Tibial nerve (tissue), 4 donors: Measurements from ENCODE around the gene ATAD3A. TPM values are rescaled to one million over a fixed set of nuclear protein-coding genes. Genes with fewer than 3 reads are reported as not detected.
"Not testable (repeated sequence)": the region's sequence is repeated elsewhere in the genome, so short reads cannot be mapped to it uniquely, and the experiment has no call there.

Experiments
- DNase-seq, 2 donors: peaks; one replicate each; pipeline ENCODE4 v3.0.0-alpha.2; 2019; ENCODE audit warnings: low spot score in 2 of 2
- H3K27ac ChIP-seq, 4 donors: fragments of 200-600 bp; sonication (generic) in 3 of 4; one replicate each; pipeline ENCODE4 v1.5.1; 2017 to 2019; ENCODE audit warnings: mild to moderate bottlenecking in 1 of 4
- H3K27me3 ChIP-seq, 2 donors: fragments of 200-600 bp; sonication (generic) in 1 of 2; one replicate each; pipeline versions ENCODE4 v1.5.1 to v1.6.0; 2017 to 2019
- H3K36me3 ChIP-seq, 3 donors: fragments of 200-600 bp; sonication (generic); one replicate each; pipeline ENCODE4 v1.5.1; 2018 to 2019
- H3K4me1 ChIP-seq, 4 donors: fragments of 200-600 bp; sonication (generic) in 3 of 4; one replicate each; pipeline ENCODE4 v1.5.1; 2017 to 2019
- H3K4me3 ChIP-seq, 4 donors: fragments of 200-600 bp; sonication (generic) in 3 of 4; one replicate each; pipeline ENCODE4 v1.5.1; 2017 to 2019; ENCODE audit warnings: mild to moderate bottlenecking in 1 of 4, moderate library complexity in 1 of 4
- H3K9me3 ChIP-seq, 4 donors: fragments of 200-600 bp; sonication (generic) in 3 of 4; one replicate each; pipeline ENCODE4 v1.5.1; 2017 to 2019
- CTCF ChIP-seq, 5 experiments: fragments of 200-600 bp in 3 of 5; fragments of 450-650 bp in 2 of 5; sonication (generic) in 3 of 5; IDR thresholded peaks; one replicate each; pipeline ENCODE4 v1.5.1; 2016 to 2019; ENCODE audit warnings: antibody characterized with exemption in 5 of 5, mild to moderate bottlenecking in 3 of 5, moderate library complexity in 2 of 5
- EP300 ChIP-seq, 2 donors: sonication (generic); formaldehyde crosslinking; IDR thresholded peaks; one replicate each; pipeline ENCODE4 v1.6.1; 2017; ENCODE audit warnings: antibody characterized with exemption in 2 of 2, mild to moderate bottlenecking in 1 of 2
- POLR2A ChIP-seq, 2 donors: fragments of 450-650 bp; IDR thresholded peaks; one replicate each; pipeline ENCODE4 v1.6.1; 2017; ENCODE audit warnings: antibody characterized with exemption in 2 of 2, mild to moderate bottlenecking in 2 of 2, moderate library complexity in 2 of 2
- WGBS, 2 donors: methylation state at CpG; one replicate each; pipeline ENCODE4 v1.1.5; 2018; 5-methylcytosine and 5-hydroxymethylcytosine counted together
- total RNA-seq, 4 donors: library from RNA; depleted of rRNA; stranded (reverse); fragments of >200 nt; gene quantifications; one replicate each; pipeline ENCODE4 v1.1.0, GENCODE V29; 2016

The ATAD3A gene
- total RNA-seq, 4 donors from 2014 or later, result 19.6 to 47.4 (median 27.0) TPM

DNA sequence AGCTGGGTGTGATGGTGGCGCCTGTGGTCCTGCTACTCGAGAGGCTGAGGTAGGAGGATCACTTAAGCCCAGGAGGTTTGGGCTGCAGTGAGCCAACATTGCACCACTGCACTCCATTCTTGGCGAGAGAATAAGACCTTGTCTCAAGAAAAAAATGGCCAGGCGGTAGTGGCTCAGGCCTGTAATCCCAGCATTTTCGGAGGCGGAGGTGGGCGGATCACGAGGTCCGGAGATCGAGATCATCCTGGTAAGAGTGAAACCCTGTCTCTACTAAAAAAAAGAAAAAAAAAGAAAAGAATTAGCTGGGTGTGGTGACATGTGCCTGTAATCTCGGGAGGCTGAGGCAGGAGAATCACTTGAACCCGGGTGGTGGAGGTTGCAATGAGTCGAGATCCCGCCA, 29.1 kb upstream of the ATAD3A start:
- no peak overlapping the region for H3K27ac ChIP-seq
- no peaks in the 10 kb centered on the region for H3K4me1 ChIP-seq
- H3K4me3 ChIP-seq, result no peak overlapping the region
- DNase-seq, result no peak
- no peak for TF ChIP-seq POLR2A (IDR thresholded peaks at IDR 0.05)
- TF ChIP-seq CTCF (IDR thresholded peaks at IDR 0.05), result no peak
- TF ChIP-seq EP300 (IDR thresholded peaks at IDR 0.05), result no peak
- H3K27me3 ChIP-seq, result no peaks in the 10 kb centered on the region
- 93 to 95% methylated on average over 14 of the region's 14 CpGs for WGBS, 2 donors
- peaks cover 0 to 89% (median 14%) of the 10 kb centered on the region in 3 donors for H3K36me3 ChIP-seq
- H3K9me3 ChIP-seq, result no peaks in the 10 kb centered on the region

DNA sequence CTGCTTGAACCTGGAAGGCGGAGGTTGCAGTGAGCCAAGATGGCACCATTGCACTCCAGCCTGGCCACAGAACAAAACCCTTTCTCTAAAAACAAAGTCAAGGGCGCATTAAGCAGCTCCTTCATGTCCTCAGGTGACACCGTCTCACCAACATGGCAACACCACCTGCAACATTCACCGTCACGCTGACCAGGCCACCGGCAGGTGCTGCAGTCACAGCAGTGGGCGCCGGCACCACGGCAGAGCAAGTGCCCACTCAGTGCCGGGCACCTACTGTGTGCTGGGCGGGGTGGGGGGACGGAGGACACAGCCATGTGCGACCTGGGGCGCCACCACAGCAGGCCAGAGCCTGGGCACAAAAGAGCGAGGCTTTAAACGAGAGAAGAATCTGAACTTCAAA, 28.2 kb upstream of the ATAD3A start:
- Histone ChIP-seq H3K4me1 (no peaks in the 10 kb centered on the region), H3K9me3 (no peaks in the 10 kb centered on the region), H3K4me3 (no peak overlapping the region), H3K27me3 (no peaks in the 10 kb centered on the region), H3K36me3 (peaks cover 0 to 91% (median 14%) of the 10 kb centered on the region in 3 donors), H3K27ac (no peak overlapping the region)
- WGBS, 2 donors, result 94 to 95% methylated on average over 16 of the region's 16 CpGs
- no peak for DNase-seq
- TF ChIP-seq POLR2A (IDR thresholded peaks at IDR 0.05) (no peak), EP300 (IDR thresholded peaks at IDR 0.05) (no peak), CTCF (IDR thresholded peaks at IDR 0.05) (no peak)

DNA sequence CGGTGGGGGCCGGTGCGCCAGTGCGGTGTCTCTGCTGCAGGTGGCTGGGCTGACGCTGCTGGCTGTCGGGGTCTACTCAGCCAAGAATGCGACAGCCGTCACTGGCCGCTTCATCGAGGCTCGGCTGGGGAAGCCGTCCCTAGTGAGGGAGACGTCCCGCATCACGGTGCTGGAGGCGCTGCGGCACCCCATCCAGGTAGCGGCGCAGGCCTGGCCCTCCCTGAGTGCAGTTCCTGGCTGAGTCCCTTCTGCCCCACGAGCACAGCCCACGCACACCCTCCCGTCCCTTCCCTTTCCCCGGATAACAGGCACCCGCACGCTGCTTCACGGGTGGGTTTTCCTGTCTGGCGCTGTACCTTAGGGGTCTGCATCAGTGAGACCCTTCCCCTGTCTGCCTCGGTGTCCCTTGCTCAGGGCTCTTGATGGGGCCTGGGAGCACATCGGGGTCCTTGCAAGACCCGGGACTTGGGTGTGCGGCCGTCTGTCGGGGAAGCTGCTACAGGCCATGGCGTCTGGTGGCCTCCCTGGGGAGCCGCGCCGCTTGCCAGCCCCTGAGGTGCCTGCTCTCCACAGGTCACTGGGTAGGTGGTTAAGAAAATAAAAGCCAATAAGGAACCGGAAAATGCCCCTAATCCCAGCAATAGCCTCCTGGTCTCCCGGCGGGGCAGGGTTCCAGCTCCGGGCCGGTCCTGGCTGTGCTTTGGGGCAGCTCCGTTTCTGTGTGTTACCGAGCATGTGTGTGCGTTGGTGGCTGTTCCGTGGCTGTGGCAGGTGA, 26.8 kb upstream of the ATAD3A start:
- not testable (repeated sequence) for DNase-seq, H3K27ac ChIP-seq, H3K4me3 ChIP-seq, H3K27me3 ChIP-seq, H3K4me1 ChIP-seq, H3K9me3 ChIP-seq
- peaks cover 0 to 93% (median 10%) of the 10 kb centered on the region in 3 donors for H3K36me3 ChIP-seq
- 92 to 94% methylated on average over 5 to 22 of the region's 46 CpGs for WGBS, 2 donors

GRCh38 chr1:1485755-1486317, 26.1 kb upstream of the ATAD3A start:
- H3K4me3 ChIP-seq, H3K27ac ChIP-seq, H3K27me3 ChIP-seq, H3K4me1 ChIP-seq, DNase-seq, H3K9me3 ChIP-seq: not testable (repeated sequence)
- peaks cover 0 to 93% (median 15%) of the 10 kb centered on the region in 3 donors for H3K36me3 ChIP-seq
- WGBS, 2 donors, result 90 to 91% methylated on average over 2 to 29 of the region's 31 CpGs

GRCh38 chr1:1487701-1488100, 24.3 kb upstream of the ATAD3A start:
- no peaks in the 10 kb centered on the region for H3K4me1 ChIP-seq
- peaks cover 0 to 99% (median 19%) of the 10 kb centered on the region in 3 donors for H3K36me3 ChIP-seq
- 92 to 96% methylated on average over 17 to 18 of the region's 18 CpGs for whole genome bisulfite sequencing, 2 donors
- no peak overlapping the region for H3K27ac ChIP-seq
- H3K9me3 ChIP-seq, result peaks cover 0 to 14% (median 0%) of the 10 kb centered on the region in 4 donors
- no peaks in the 10 kb centered on the region for H3K27me3 ChIP-seq
- TF ChIP-seq EP300 (IDR thresholded peaks at IDR 0.05) (no peak), CTCF (IDR thresholded peaks at IDR 0.05) (no peak), POLR2A (IDR thresholded peaks at IDR 0.05) (no peak)
- DNase-seq, result no peak
- H3K4me3 ChIP-seq, result no peak overlapping the region

DNA sequence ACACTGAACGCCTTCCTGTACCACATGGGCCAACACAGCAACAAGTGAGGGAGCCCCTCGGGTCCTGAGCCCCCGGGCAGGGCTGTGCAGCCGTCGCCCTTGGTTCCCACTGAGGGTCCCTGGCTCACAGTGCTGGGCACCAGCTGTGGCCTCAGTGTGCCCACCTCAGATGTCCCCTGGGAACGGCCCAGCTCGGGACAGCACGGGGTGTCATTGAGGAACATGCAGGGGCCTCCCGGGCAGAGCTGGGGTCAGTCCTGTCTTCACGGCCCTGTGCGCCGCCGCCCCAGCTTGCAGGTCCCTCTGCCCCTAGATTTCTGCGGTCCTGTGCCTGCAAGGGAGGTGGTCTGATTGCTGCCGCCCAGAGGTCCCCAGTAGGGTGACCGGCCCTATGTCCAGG, 22.7 kb upstream of the ATAD3A start:
- no peaks in the 10 kb centered on the region for H3K27me3 ChIP-seq
- no peak overlapping the region for H3K4me3 ChIP-seq
- no peak overlapping the region for H3K27ac ChIP-seq
- H3K36me3 ChIP-seq, result peaks cover 0 to 99% (median 21%) of the 10 kb centered on the region in 3 donors
- H3K9me3 ChIP-seq, result peaks cover 0 to 29% (median 2%) of the 10 kb centered on the region in 4 donors
- WGBS, 2 donors, result 96 to 97% methylated on average over 8 to 15 of the region's 16 CpGs
- TF ChIP-seq POLR2A (IDR thresholded peaks at IDR 0.05), result no peak
- no peak for TF ChIP-seq CTCF (IDR thresholded peaks at IDR 0.05)
- no peak for TF ChIP-seq EP300 (IDR thresholded peaks at IDR 0.05)
- no peak for DNase-seq
- no peaks in the 10 kb centered on the region for H3K4me1 ChIP-seq
